GM10847 (cell line): ENCODE results near the gene TNFRSF8.

Experiments
- POLR2A ChIP-seq: IDR thresholded peaks from 2 replicates; pipeline ENCODE4 v1.6.1; 2011; ENCODE audit not compliant: insufficient read length; ENCODE audit errors: extremely low read depth

Gene TNFRSF8

GRCh38 chr1:12184008-12184681 is 121.0 kb downstream of the TNFRSF8 start:
- no peak for TF ChIP-seq POLR2A

GRCh38 chr1:12185036-12185917 is 122.2 kb downstream of the TNFRSF8 start:
- TF ChIP-seq POLR2A = no peak

DNA sequence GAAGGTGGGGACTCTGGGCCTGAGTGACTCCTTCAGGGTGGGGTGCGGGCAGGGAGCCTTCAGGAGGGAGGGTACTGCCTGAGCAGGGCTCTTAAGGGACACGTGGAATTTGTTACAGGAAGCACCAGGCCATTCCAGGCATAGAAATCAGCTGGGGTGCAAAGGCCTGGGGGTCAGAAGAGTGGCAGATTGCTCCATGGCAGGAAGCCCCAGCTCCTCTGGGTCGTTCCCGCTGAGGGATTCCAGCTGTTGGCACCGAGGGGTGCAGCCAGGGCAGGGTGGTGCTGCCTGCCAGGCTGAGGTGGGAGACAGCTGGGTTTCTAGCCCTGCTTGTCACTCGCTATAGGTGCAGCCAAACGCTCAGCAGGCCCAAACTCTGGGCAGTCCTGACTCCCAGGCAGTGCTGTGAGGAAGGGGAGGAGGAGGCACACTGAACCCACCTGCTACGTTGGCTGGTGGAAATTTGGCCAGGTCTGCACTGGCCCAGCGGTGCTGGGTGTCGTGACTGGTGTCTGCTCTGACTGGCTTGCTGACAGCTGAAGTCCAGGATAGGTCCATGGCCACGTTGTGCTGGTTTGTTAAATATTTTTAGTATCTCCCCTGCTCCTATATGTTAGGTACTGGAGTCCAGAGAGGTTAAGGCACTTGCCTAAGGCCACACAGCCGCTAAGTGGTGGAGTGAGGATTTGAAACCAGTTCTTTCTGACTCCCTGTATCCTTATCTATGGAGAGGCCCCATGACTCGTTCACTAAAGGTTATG is 123.0 kb downstream of the TNFRSF8 start:
- no peak for TF ChIP-seq POLR2A

GRCh38 chr1:12186679-12186985 is 123.5 kb downstream of the TNFRSF8 start:
- no peak for TF ChIP-seq POLR2A

- no peak for TF ChIP-seq POLR2A
These were observed 125.0 kb downstream of the TNFRSF8 start for GRCh38 chr1:12188115-12188514.

DNA sequence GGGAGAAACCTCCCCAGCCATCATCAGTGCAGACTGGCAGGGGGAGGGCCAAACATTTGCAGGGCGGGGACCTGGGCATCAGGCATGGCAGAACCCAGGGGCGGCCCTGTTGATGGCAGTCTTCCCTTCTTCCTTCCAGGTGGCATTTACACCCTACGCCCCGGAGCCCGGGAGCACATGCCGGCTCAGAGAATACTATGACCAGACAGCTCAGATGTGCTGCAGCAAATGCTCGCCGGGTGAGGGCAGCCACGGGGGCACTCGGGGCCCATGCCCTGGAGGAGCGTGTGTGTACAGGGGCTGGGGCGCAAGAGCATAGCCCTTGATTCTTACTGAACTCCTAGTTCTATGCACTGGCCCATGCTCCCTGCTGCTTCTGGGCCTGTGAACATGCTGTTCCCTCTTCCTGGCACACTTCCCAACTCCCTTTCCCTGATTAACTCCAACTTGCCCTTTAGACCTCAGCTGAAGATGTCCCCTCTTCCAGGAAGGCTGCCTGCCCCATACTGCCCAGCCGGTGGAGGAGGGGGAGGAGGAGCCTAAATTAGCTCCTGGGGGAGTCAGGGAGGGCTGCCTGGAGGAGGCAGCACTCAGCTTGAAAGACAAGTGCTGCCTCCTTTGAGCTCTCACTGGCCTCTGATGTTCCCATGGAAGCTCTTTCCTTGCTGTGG is 125.7 kb downstream of the TNFRSF8 start:
- TF ChIP-seq POLR2A = no peak

- TF ChIP-seq POLR2A = no peak
These were observed 126.2 kb downstream of the TNFRSF8 start for GRCh38 chr1:12189328-12189682.

DNA sequence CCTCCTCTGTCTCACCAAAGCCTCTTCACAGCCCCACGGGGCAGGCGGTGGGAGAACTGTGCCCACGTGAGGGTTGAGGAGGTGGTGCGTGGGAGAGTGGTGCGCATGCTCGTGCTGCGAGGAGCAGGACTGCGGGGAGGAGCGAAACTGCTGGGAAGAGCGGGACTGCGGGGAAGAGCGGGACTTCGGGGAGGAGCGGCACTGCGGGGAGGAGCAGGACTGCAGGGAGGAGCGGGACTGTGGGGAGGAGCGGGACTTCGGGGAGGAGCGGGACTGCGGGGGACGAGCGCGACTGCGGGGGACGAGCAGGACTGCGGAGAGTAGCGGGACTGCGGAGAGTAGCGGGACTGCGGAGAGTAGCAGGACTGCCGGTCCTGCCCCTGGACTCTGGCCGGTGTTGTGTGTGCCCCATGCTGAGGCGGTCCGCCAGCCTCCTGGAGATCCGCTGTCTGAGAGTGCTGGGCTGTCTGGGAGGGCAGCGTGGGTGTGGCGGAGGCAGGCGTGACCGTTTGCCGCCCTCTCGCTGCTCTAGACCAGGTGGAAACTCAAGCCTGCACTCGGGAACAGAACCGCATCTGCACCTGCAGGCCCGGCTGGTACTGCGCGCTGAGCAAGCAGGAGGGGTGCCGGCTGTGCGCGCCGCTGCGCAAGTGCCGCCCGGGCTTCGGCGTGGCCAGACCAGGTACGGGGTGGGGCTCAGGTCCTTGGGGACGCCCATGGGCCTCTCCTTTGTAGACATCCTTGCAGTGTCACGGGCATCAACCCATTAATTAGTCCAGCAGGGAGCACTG is 128.3 kb downstream of the TNFRSF8 start:
- TF ChIP-seq POLR2A = no peak
